ENCODE results near the gene PI4K2B. TPM values are rescaled to one million over a fixed set of nuclear protein-coding genes. Genes with fewer than 3 reads are reported as not detected.
"Not testable (repeated sequence)": the region's sequence is repeated elsewhere in the genome, so short reads cannot be mapped to it uniquely, and the experiment has no call there.

The PI4K2B gene
- total RNA-seq, 2 donors from 2014 or later, result 18.7 to 23.9 TPM

DNA sequence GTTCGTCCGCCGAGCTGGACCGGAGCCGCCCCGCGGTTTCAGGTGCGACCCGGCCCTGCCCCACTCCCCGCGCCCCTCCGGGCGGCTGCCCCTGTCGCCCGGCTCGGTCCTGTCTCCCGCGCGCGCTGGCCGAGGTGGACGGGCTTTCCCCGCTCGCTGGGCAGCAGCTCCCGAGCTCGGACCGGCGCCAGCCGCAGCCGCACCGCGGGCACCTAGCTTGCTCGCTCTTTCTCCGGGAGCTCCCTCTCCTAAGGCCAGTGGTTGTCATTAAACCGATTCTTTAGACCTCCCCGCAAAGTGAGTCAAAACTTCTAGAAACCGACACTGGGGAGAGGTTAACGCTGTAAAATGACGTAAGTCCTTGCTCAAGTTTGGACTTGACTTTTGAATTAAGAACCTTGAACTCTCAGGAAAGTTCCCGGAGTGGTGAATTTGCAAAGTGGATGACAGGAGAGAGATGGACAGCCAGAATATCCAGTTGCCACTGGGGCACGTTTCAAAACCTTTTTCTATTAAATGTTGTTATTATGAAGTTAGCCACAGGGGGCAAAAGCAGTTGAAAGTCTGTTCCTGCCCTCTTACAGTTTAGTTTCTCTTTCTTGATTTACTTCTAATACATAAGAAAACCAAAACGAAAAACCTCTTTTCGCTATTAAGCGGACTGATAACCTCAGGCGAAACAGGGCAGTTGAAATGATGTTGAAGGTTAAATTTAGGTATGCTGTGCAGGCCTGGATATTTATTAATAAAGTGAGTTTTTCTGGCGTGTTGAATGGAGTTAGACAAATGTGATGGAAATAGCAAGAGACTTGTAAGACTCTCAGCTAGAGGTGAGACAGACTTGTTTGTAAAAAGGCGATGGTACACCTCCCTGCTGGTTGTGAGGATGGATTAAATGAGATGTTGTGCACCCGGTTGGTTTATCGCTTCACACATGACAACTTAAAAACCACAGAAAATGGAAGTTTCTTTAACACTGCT is 847 bp downstream of the PI4K2B start:
- peak; percentile 57 for DNase-seq (ENCODE audit: low spot score)
- intact Hi-C loops (cut with DNase I), result loop anchor here (2.0 to 10.0 kb wide), 5 partner anchors 62 to 652 kb away; partner anchors contain the start of genes ANAPC4, DHX15, SEPSECS and ZCCHC4
- Histone ChIP-seq H3K4me1 (replicated peaks) (no peaks in the 10 kb centered on the region), H3K9me3 (no peaks in the 10 kb centered on the region), H3K27me3 (replicated peaks; ENCODE audit: insufficient read depth) (no peaks in the 10 kb centered on the region), H3K36me3 (no peaks in the 10 kb centered on the region), H3K27ac (peak overlapping the region; percentile 97 to 98), H3K4me3 (peak overlapping the region; percentile 90 to 99)
- peak; percentile 42 for TF ChIP-seq POLR2A (IDR thresholded peaks at IDR 0.05)
- TF ChIP-seq POLR2AphosphoS5 (IDR thresholded peaks at IDR 0.05), result peak; percentile 66
- TF ChIP-seq, protein P1, sequence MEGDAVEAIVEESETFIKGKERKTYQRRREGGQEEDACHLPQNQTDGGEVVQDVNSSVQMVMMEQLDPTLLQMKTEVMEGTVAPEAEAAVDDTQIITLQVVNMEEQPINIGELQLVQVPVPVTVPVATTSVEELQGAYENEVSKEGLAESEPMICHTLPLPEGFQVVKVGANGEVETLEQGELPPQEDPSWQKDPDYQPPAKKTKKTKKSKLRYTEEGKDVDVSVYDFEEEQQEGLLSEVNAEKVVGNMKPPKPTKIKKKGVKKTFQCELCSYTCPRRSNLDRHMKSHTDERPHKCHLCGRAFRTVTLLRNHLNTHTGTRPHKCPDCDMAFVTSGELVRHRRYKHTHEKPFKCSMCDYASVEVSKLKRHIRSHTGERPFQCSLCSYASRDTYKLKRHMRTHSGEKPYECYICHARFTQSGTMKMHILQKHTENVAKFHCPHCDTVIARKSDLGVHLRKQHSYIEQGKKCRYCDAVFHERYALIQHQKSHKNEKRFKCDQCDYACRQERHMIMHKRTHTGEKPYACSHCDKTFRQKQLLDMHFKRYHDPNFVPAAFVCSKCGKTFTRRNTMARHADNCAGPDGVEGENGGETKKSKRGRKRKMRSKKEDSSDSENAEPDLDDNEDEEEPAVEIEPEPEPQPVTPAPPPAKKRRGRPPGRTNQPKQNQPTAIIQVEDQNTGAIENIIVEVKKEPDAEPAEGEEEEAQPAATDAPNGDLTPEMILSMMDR (IDR thresholded peaks at IDR 0.05), result peak in 3 of 4 experiments; percentile 50 to 67 (median 59)
- WGBS, result 4% methylated on average over 26 of the region's 49 CpGs

DNA sequence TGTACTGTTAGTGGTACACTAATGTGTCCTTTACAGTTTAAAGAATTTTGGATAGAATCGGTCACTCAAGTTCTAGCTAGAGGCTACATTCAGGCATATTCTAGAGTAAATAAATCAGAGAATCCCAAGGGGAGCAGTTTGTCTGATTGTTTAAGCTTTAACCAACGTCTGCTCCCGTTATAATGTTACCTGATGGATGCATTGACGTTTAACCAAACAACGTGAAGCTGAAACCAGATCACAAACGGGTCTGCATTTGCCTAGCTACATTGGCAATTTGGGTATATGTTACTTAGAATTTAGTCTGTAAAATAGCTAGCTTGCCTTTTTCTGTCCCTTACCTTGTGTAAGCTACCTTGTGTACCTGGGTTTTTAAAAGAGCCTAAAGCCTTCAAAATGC is 1.6 kb downstream of the PI4K2B start:
- Histone ChIP-seq H3K4me1 (replicated peaks) (no peaks in the 10 kb centered on the region), H3K27me3 (replicated peaks; ENCODE audit: insufficient read depth) (no peaks in the 10 kb centered on the region), H3K9me3 (no peaks in the 10 kb centered on the region), H3K36me3 (no peaks in the 10 kb centered on the region), H3K4me3 (peak overlapping the region; percentile 90 to 99), H3K27ac (peak overlapping the region; percentile 97 to 98)
- no peak for DNase-seq (ENCODE audit: low spot score)
- WGBS, result 31% methylated on average over 6 of the region's 6 CpGs
- TF ChIP-seq POLR2A (IDR thresholded peaks at IDR 0.05) (no peak), POLR2AphosphoS5 (IDR thresholded peaks at IDR 0.05) (no peak)
- TF ChIP-seq, protein P1 (IDR thresholded peaks at IDR 0.05), result no peak
- intact Hi-C loops (cut with DNase I), result loop anchor here (2.0 to 10.0 kb wide), 2 partner anchors 75 to 139 kb away; partner anchors contain the start of genes ANAPC4 and SEPSECS

DNA sequence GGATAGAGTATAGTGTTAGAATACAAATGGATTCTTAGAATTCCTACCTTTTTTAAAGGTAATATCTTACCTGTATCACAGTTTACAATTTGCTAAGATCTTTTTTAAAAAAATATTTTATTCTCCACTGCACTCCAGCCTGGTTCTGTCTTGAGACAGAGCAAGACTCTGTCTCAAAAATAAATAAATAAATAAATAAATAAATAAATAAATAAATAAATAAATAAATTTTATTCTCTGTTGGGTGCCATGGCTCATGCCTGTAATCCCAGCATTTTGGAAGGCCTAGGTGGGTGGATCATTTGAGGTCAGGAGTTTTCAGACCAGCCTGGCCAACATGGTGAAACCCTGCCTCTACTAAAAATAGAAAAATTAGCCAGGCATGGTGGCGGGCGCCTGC is 2.2 kb downstream of the PI4K2B start:
- not testable (repeated sequence) for DNase-seq (ENCODE audit: low spot score); H3K27me3 ChIP-seq (replicated peaks; ENCODE audit: insufficient read depth); H3K9me3 ChIP-seq; H3K4me1 ChIP-seq (replicated peaks); H3K4me3 ChIP-seq; H3K36me3 ChIP-seq; H3K27ac ChIP-seq
- intact Hi-C loops (cut with DNase I), result loop anchor here (10.0 kb wide), 1 partner anchor 139 kb away; the partner anchor contains the start of gene ANAPC4
- 100% methylated on average over 2 of the region's 2 CpGs for WGBS

DNA sequence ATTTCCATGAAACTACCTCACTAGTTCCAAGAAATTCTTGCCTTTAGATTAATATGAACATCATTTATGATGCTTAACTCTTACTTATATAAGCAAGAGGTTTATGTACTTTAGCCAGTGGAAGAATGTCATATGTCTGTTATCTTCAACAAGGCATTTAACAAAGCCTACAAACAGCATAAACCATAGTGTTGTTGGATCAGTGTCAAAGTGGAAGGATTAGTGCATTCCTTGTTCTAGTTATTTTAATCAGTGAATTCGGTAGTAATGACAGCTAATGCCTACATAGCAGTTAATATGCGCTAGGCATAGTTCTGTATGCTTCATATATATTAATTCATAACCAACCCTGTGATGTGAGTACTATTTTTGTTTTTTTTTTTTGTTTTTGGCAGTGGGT is 3.1 kb downstream of the PI4K2B start:
- intact Hi-C loops (cut with DNase I), result loop anchor here (10.0 kb wide), 1 partner anchor 138 kb away; the partner anchor contains the start of gene ANAPC4

DNA sequence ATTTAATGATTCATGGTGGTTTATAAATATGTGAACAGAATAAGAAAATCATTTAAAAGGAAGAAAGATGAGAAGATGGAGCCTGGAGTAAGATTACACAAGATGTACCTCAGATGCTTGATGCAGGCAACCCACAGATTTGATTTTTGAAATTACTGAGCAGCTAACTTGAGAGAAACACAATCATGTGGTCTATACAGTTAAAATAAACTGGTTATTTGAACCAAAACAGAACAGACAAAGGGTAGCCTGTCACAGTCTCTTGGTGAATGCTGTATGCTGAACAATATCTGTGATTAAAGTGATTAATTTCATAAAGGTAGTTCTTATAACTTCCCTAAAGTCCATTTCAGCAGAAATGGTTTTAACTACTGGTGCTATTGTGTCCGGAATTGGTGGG is 4.2 kb downstream of the PI4K2B start:
- H3K4me3 ChIP-seq, result no peak overlapping the region
- intact Hi-C loops (cut with DNase I), result loop anchor here (10.0 kb wide), 1 partner anchor 137 kb away; the partner anchor contains the start of gene ANAPC4
- H3K27me3 ChIP-seq (replicated peaks; ENCODE audit: insufficient read depth), result no peaks in the 10 kb centered on the region
- no peak for TF ChIP-seq POLR2A (IDR thresholded peaks at IDR 0.05)
- TF ChIP-seq, protein P1 (IDR thresholded peaks at IDR 0.05), result no peak
- no peak for TF ChIP-seq POLR2AphosphoS5 (IDR thresholded peaks at IDR 0.05)
- DNase-seq (ENCODE audit: low spot score), result no peak
- no peak overlapping the region for H3K27ac ChIP-seq
- no peaks in the 10 kb centered on the region for H3K4me1 ChIP-seq (replicated peaks)
- H3K9me3 ChIP-seq, result no peaks in the 10 kb centered on the region
- whole genome bisulfite sequencing, result 100% methylated on average over 1 of the region's 1 CpG
- no peaks in the 10 kb centered on the region for H3K36me3 ChIP-seq

More for the DNA sequence above, 3.1 kb downstream of the PI4K2B start:
- TF ChIP-seq, protein P1 (IDR thresholded peaks at IDR 0.05), result no peak
- 90% methylated on average over 2 of the region's 2 CpGs for WGBS
- no peaks in the 10 kb centered on the region for H3K9me3 ChIP-seq
- no peaks in the 10 kb centered on the region for H3K36me3 ChIP-seq
- no peak overlapping the region for H3K27ac ChIP-seq
- H3K4me3 ChIP-seq, result no peak overlapping the region
- H3K27me3 ChIP-seq (replicated peaks; ENCODE audit: insufficient read depth), result no peaks in the 10 kb centered on the region
- no peaks in the 10 kb centered on the region for H3K4me1 ChIP-seq (replicated peaks)
- DNase-seq (ENCODE audit: low spot score), result no peak

DNA sequence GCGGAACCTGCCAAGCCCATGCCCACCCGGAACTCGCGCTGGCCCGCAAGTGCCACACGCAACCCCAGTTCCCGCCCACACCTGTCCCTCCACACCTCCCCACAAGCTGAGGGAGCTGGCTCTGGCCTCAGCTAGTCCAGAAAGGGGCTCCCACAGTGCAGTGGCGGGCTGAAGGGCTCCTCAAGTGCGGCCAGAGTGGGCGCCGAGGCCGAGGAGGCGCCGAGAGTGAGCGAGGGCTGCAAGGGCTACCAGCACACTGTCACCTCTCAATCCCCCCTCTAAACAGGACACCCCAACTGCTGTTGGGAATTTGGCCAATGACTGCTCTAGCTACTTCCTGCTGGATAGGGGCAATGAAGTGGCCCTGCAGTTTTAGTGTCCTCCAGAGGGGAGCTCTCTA is 5.7 kb downstream of the PI4K2B start:
- H3K9me3 ChIP-seq; H3K4me3 ChIP-seq; H3K27ac ChIP-seq; H3K36me3 ChIP-seq; H3K4me1 ChIP-seq (replicated peaks); DNase-seq (ENCODE audit: low spot score); H3K27me3 ChIP-seq (replicated peaks; ENCODE audit: insufficient read depth): not testable (repeated sequence)
- 100% methylated on average over 4 of the region's 15 CpGs for WGBS
- intact Hi-C loops (cut with DNase I), result loop anchor here (10.0 kb wide), 1 partner anchor 135 kb away; the partner anchor contains the start of gene ANAPC4

DNA sequence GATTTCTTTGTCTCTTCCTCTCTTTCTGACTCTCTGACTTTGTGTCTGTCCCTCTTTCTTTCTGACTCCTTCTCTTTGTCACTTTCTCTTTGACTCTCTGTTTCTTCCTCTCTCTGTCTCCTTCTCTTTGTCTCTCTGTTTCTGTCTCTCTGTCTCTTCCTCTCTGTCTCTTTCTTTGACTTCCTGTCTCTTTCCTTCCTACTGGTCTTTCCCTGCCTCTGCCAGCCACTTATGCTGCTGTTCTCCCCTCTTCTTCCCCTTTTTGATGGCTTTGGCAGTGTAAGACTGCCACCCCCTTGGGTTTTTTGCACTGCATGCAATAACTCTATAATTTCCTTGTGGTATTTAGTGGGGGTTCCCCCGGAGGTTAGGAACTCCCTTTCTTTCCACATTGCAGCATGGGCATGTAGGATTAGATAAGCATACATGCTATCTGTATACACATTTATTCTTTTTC is 6.9 kb downstream of the PI4K2B start:
- H3K4me3 ChIP-seq; H3K27me3 ChIP-seq (replicated peaks; ENCODE audit: insufficient read depth); intact Hi-C loops (cut with DNase I); H3K27ac ChIP-seq; H3K9me3 ChIP-seq; H3K36me3 ChIP-seq; H3K4me1 ChIP-seq (replicated peaks); DNase-seq (ENCODE audit: low spot score): not testable (repeated sequence)
- 76% methylated on average over 1 of the region's 1 CpG for WGBS

DNA sequence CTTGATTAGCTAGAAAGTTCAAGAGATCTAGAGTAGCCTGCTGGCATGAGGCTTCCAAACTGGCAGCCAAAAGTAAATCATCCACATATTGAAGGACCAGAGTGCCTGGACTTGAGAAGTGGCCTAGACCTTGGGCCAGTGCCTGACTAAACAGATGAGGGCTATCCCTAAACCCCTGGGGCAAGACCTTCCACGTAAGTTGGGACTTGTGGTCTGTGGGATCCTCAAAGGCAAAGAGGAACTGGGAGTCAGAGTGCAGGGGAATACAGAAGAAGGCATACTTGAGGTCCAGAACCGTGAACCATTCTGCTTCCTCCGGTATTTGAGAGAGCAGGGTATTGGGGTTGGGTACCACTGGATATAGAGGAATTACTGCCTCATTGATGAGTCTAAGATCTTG is 8.4 kb downstream of the PI4K2B start:
- DNase-seq (ENCODE audit: low spot score); H3K4me3 ChIP-seq; H3K27me3 ChIP-seq (replicated peaks; ENCODE audit: insufficient read depth); H3K27ac ChIP-seq; H3K9me3 ChIP-seq; intact Hi-C loops (cut with DNase I); H3K36me3 ChIP-seq; H3K4me1 ChIP-seq (replicated peaks): not testable (repeated sequence)
- WGBS, result 92% methylated on average over 3 of the region's 3 CpGs
